ENCODE measurements around the gene CRYBG2. TPM values are rescaled to one million over a fixed set of nuclear protein-coding genes. Genes with fewer than 3 reads are reported as not detected.
"Not testable (repeated sequence)": the region's sequence is repeated elsewhere in the genome, so short reads cannot be mapped to it uniquely, and the experiment has no call there.

CRYBG2 gene
- total RNA-seq, 1 donor from 2014 or later = 67.0 TPM

- Histone ChIP-seq H3K4me1 (peaks cover 20% of the 10 kb centered on the region), H3K4me3 (no peak overlapping the region), H3K27ac (no peak overlapping the region), H3K9me3 (no peaks in the 10 kb centered on the region), H3K27me3 (peaks cover 4% of the 10 kb centered on the region), H3K36me3 (no peaks in the 10 kb centered on the region)
- no peak for DNase-seq (ENCODE audit: extremely low spot score in 2 of 2)
- no peak for TF ChIP-seq POLR2AphosphoS5 (IDR thresholded peaks at IDR 0.05; ENCODE audit: insufficient read depth in 1 of 2, low read depth in 1 of 2)
- TF ChIP-seq POLR2A (IDR thresholded peaks at IDR 0.05) = no peak
- intact Hi-C loops (cut with DNase I) = no loop called here
Observed at GRCh38 chr1:26337206-26337535, 16.8 kb downstream of the CRYBG2 start.

GRCh38 chr1:26336477-26337205 is 17.3 kb downstream of the CRYBG2 start:
- TF ChIP-seq POLR2AphosphoS5 (IDR thresholded peaks at IDR 0.05; ENCODE audit: insufficient read depth in 1 of 2, low read depth in 1 of 2) = peak in 1 of 2 donors; percentile 45
- no peak for TF ChIP-seq POLR2A (IDR thresholded peaks at IDR 0.05)
- H3K36me3 ChIP-seq = no peaks in the 10 kb centered on the region
- intact Hi-C loops (cut with DNase I) = no loop called here
- peaks cover 4% of the 10 kb centered on the region for H3K27me3 ChIP-seq
- H3K4me1 ChIP-seq = peaks cover 20% of the 10 kb centered on the region
- no peak for DNase-seq (ENCODE audit: extremely low spot score in 2 of 2)
- peak overlapping the region; percentile 41 to 48 for H3K4me3 ChIP-seq
- no peak overlapping the region for H3K27ac ChIP-seq
- no peaks in the 10 kb centered on the region for H3K9me3 ChIP-seq

GRCh38 chr1:26335774-26336476 is 18.0 kb downstream of the CRYBG2 start:
- Histone ChIP-seq H3K27ac (no peak overlapping the region), H3K4me1 (peaks cover 20% of the 10 kb centered on the region), H3K9me3 (no peaks in the 10 kb centered on the region), H3K27me3 (peaks cover 4% of the 10 kb centered on the region), H3K4me3 (peak overlapping the region; percentile 41 to 48), H3K36me3 (no peaks in the 10 kb centered on the region)
- no peak for TF ChIP-seq POLR2A (IDR thresholded peaks at IDR 0.05)
- no peak for TF ChIP-seq CTCF (IDR thresholded peaks at IDR 0.05)
- TF ChIP-seq POLR2AphosphoS5 (IDR thresholded peaks at IDR 0.05; ENCODE audit: insufficient read depth in 1 of 2, low read depth in 1 of 2) = no peak
- intact Hi-C loops (cut with DNase I) = no loop called here
- no peak for DNase-seq (ENCODE audit: extremely low spot score in 2 of 2)

- H3K4me3 ChIP-seq; H3K36me3 ChIP-seq; DNase-seq (ENCODE audit: extremely low spot score in 2 of 2); H3K9me3 ChIP-seq; intact Hi-C loops (cut with DNase I); H3K27ac ChIP-seq; H3K27me3 ChIP-seq: not testable (repeated sequence)
- peaks cover 20% of the 10 kb centered on the region for H3K4me1 ChIP-seq
Observed at GRCh38 chr1:26333312-26333711, 20.6 kb downstream of the CRYBG2 start.

- Histone ChIP-seq H3K4me3 (no peak overlapping the region), H3K27ac (no peak overlapping the region), H3K36me3 (no peaks in the 10 kb centered on the region), H3K27me3 (peaks cover 4% of the 10 kb centered on the region), H3K4me1 (peaks cover 1% of the 10 kb centered on the region), H3K9me3 (no peaks in the 10 kb centered on the region)
- no peak for DNase-seq (ENCODE audit: extremely low spot score in 2 of 2)
- no peak for TF ChIP-seq POLR2AphosphoS5 (IDR thresholded peaks at IDR 0.05; ENCODE audit: insufficient read depth in 1 of 2, low read depth in 1 of 2)
- TF ChIP-seq CTCF (IDR thresholded peaks at IDR 0.05) = no peak
- TF ChIP-seq POLR2A (IDR thresholded peaks at IDR 0.05) = no peak
- intact Hi-C loops (cut with DNase I) = no loop called here
Observed at GRCh38 chr1:26330276-26330675, 23.7 kb downstream of the CRYBG2 start.

- intact Hi-C loops (cut with DNase I); H3K4me1 ChIP-seq; H3K27me3 ChIP-seq; H3K36me3 ChIP-seq; DNase-seq (ENCODE audit: extremely low spot score in 2 of 2); H3K4me3 ChIP-seq; H3K9me3 ChIP-seq; H3K27ac ChIP-seq: not testable (repeated sequence)
Observed at GRCh38 chr1:26329380-26329779, 24.6 kb downstream of the CRYBG2 start.

GRCh38 chr1:26328597-26328996 is 25.3 kb downstream of the CRYBG2 start:
- DNase-seq (ENCODE audit: extremely low spot score in 2 of 2) = peak in 1 of 2 donors; percentile 76
- no peak overlapping the region for H3K4me3 ChIP-seq
- H3K27me3 ChIP-seq = no peaks in the 10 kb centered on the region
- no peak overlapping the region for H3K27ac ChIP-seq
- H3K36me3 ChIP-seq = no peaks in the 10 kb centered on the region
- no peaks in the 10 kb centered on the region for H3K4me1 ChIP-seq
- no peak for TF ChIP-seq CTCF (IDR thresholded peaks at IDR 0.05)
- TF ChIP-seq POLR2AphosphoS5 (IDR thresholded peaks at IDR 0.05; ENCODE audit: insufficient read depth in 1 of 2, low read depth in 1 of 2) = no peak
- TF ChIP-seq POLR2A (IDR thresholded peaks at IDR 0.05) = no peak
- H3K9me3 ChIP-seq = no peaks in the 10 kb centered on the region
- intact Hi-C loops (cut with DNase I) = no loop called here

Data from vagina (tissue), 2 donors.